GM10266 (cell line): ENCODE data around the gene OSBPL9.

Experiments used
- DNase-seq: peaks from one replicate; pipeline ENCODE4 v3.0.0; 2012; ENCODE audit errors: extremely low spot score
- CTCF ChIP-seq: IDR thresholded peaks from 2 replicates; pipeline ENCODE4 v1.5.1; 2012; ENCODE audit warnings: mild to moderate bottlenecking, low read depth; ENCODE audit not compliant: control insufficient read depth, insufficient read depth; ENCODE audit errors: missing control alignments

Gene OSBPL9

DNA sequence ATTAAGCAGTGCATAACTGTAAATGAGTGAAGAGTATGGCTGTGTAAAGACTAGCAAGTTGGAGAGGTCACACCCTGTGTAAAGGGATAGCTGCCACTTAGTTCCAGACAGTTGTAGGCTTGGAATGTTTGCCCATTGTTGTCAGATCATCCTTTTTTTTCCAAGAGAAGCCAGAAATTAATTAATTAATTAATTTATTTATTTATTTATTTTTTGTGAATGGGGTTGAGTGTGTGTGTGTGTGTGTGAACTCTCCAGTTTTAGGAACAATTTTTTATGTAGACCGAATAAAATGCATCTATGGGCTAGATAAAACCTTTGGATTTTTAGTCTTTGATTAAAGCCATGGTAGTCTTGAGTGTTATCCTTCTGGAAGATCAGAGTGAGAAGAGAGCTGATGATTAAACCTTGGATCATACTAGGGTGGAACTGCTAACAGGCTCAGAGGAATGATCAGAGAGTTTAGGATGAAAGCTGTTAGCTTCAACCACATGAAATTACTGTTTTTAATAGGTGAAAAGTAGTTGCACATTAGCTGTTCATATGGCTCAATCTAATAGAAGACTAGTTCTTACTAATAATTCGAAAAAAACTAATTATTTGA lies 58.4 kb downstream of the OSBPL9 start:
- DNase-seq = no peak
- no peak for TF ChIP-seq CTCF

DNA sequence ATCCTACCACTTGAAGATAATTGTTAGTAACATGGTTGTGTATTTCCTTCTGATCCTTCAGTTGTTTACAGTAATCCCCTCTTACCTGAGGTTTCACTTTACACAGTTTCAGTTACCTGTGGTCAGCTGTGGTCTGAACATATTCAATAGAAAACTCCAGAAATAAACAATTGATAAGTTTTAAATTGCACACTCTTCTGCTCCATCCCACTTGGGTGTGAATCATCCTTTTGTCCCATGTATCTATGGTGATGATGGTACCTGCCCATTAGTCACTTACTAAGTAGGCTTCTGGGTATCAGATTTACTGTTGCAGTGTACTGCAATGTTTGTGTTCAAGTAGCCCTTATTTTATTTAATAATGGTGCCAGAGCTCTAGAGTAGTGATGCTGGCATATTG lies 62.5 kb downstream of the OSBPL9 start:
- no peak for TF ChIP-seq CTCF
- no peak for DNase-seq

DNA sequence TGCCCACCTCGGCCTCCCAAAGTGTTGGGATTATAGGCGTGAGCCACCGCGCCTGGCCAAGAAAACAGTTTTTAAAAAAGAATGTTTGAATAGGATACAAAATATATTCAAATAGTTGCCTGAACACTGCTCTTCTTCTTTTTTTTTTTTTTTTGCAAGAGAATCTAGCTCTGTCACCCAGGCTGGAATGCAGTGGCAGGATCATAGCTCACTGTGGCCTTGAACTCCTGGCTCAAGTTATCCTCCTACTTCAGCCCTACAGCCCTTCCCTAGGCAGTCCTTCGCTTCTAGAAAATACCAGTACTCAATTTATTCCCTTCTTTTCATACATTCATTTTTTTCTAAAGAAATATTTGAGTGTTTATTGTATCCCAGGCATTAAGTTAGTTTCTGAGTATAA lies 67.9 kb downstream of the OSBPL9 start:
- DNase-seq = no peak
- no peak for TF ChIP-seq CTCF

DNA sequence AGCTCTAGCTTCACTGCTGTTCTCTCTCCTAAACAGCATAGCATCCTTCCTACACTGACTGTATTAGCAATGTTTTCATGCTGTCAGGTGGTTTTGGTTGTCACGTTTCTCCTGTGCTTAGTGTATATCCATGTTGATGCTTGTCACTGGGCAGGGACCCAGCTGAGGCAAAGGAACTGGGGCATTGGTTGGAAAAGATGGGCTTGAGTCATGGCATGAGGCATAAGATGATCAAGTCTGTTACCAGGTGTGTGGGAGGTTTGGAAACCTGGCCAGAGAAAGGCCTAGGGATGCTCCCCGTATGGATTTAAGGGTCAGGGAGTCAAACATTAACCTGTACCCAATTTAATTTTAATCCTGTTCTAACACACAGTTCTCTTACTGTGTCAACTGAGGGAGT lies 69.6 kb downstream of the OSBPL9 start:
- no peak for DNase-seq
- TF ChIP-seq CTCF = no peak

DNA sequence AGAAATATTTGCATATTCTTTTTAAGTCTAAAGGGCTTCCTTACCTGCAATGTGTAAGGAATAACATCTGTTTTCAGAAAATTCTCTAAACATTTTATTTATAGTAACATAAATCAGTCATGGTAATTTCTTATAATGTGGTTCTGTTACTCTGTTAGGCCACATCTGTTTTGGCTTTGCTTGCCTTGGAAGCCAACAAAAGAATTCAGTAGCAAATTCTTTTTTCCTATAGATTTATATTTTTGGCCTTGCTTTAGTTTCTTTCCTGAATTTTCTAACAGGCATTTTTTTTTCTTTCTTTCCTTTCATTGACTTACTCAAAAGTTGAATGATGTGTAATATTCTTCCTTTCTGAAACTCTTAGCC lies 72.2 kb downstream of the OSBPL9 start:
- no peak for TF ChIP-seq CTCF
- DNase-seq = no peak

- no peak for DNase-seq
- no peak for TF ChIP-seq CTCF
Observed at GRCh38 chr1:51689643-51690042, 72.8 kb downstream of the OSBPL9 start.

DNA sequence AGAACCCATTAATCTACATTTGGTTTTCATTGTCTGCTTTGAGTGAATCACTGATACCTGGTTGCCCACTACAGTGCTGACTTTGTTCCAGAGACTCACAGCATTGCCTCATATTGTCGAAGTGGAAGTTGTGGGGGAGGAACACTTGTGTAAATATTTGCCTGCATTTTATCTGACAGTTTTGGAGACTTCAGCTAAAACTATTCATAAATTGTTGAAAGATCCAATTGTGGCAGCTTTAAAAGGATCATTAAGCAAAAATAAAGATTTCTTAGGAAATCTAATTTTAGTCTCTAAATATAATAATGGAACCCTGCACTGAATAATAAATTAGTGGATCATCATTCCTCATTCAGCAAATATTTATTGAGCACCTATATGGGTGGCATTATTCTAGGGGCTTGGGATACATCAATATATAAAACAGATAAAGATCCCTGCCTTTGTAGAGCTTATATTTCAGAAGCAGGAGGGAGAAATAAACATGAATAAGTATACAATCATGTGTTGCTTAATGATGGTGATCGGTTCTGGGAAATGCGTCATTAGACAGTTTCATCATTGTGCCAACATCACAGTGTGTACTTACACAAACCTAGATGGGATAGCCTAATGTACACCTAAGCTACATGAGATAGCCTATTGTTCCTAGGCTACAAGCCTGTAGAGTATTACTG lies 73.5 kb downstream of the OSBPL9 start:
- TF ChIP-seq CTCF = no peak
- DNase-seq = no peak
